ENCODE data around the gene CEACAM16. TPM values are rescaled to one million over a fixed set of nuclear protein-coding genes. Genes with fewer than 3 reads are reported as not detected.
A peak's percentile ranks its signal among the peaks of the same experiment; 100 is the strongest.

The CEACAM16 gene
- total and polyA plus RNA-seq, 9 donors, result 0.31 to 0.84 (median 0.58) TPM

GRCh38 chr19:44752123-44752815, 53.3 kb downstream of the CEACAM16 start:
- WGBS (ENCODE audit: insufficient coverage), result 85% methylated on average over 3 of the region's 8 CpGs
- no peaks in the 10 kb centered on the region for H3K27me3 ChIP-seq (ENCODE audit: control insufficient read depth, insufficient read depth, low read length)
- DNase-seq, result no peak
- no peaks in the 10 kb centered on the region for H3K9me3 ChIP-seq (replicated peaks; ENCODE audit: control insufficient read depth, low read depth, low read length)
- no peak overlapping the region for H3K4me3 ChIP-seq (ENCODE audit: low read length)
- H3K36me3 ChIP-seq (ENCODE audit: control insufficient read depth, insufficient read depth, low read length), result peaks cover 30% of the 10 kb centered on the region
- H3K27ac ChIP-seq (ENCODE audit: low read length), result peak overlapping the region; percentile 94
- H3K4me1 ChIP-seq (ENCODE audit: control insufficient read depth, insufficient read depth, low read length), result peaks cover 78% of the 10 kb centered on the region

DNA sequence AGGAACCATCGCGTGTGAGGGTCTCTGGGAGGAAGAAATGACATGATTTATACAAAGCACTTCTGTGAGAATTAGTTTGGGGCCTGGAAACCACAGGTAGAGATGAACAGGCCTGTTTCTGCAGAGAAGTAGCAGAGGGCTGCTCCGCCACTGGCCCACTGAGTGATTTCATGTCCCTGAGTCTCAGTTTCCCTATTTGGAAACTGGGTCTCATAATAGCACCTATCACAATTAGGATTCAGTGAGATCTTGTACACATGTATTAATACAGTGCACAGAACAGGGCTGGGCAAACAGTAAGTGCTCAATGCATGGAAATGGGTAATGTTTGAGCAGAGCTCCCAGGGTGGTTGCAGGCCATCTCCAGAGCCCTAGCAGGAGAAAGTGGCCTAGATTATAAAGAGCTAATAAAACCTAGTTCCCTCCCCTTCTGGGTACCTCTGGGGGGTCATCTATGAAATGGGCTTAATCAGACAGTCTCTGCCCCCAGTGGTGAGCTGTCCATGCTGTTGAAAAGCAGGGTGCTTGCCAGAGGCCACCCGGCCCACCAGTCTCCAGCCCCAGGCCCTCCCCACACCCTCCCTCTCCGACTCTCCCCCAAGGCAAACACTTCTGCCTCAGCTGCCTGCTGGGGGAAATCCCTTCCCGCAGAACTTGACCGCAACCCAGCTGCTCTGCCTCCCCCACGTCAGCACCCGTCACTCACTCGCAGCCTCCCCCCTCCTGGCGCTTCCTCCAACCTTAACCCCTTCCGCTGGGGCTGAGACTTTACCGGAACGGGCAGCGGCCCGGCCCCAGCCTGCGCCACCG, 54.1 kb downstream of the CEACAM16 start:
- Histone ChIP-seq H3K9me3 (replicated peaks; ENCODE audit: control insufficient read depth, low read depth, low read length) (no peaks in the 10 kb centered on the region), H3K27ac (ENCODE audit: low read length) (peak overlapping the region; percentile 94), H3K27me3 (ENCODE audit: control insufficient read depth, insufficient read depth, low read length) (no peaks in the 10 kb centered on the region), H3K4me1 (ENCODE audit: control insufficient read depth, insufficient read depth, low read length) (peaks cover 77% of the 10 kb centered on the region), H3K4me3 (ENCODE audit: low read length) (peak overlapping the region; percentile 36), H3K36me3 (ENCODE audit: control insufficient read depth, insufficient read depth, low read length) (peaks cover 36% of the 10 kb centered on the region)
- 36% methylated on average over 3 of the region's 18 CpGs for WGBS (ENCODE audit: insufficient coverage)
- peak; percentile 94 for DNase-seq

- no peak for DNase-seq
- peak overlapping the region; percentile 36 for H3K4me3 ChIP-seq (ENCODE audit: low read length)
- H3K9me3 ChIP-seq (replicated peaks; ENCODE audit: control insufficient read depth, low read depth, low read length), result no peaks in the 10 kb centered on the region
- 0% methylated on average over 1 of the region's 11 CpGs for WGBS (ENCODE audit: insufficient coverage)
- no peaks in the 10 kb centered on the region for H3K27me3 ChIP-seq (ENCODE audit: control insufficient read depth, insufficient read depth, low read length)
- H3K36me3 ChIP-seq (ENCODE audit: control insufficient read depth, insufficient read depth, low read length), result peaks cover 36% of the 10 kb centered on the region
- H3K4me1 ChIP-seq (ENCODE audit: control insufficient read depth, insufficient read depth, low read length), result peaks cover 80% of the 10 kb centered on the region
- H3K27ac ChIP-seq (ENCODE audit: low read length), result peak overlapping the region; percentile 94
These were observed 54.6 kb downstream of the CEACAM16 start for GRCh38 chr19:44753626-44753931.

DNA sequence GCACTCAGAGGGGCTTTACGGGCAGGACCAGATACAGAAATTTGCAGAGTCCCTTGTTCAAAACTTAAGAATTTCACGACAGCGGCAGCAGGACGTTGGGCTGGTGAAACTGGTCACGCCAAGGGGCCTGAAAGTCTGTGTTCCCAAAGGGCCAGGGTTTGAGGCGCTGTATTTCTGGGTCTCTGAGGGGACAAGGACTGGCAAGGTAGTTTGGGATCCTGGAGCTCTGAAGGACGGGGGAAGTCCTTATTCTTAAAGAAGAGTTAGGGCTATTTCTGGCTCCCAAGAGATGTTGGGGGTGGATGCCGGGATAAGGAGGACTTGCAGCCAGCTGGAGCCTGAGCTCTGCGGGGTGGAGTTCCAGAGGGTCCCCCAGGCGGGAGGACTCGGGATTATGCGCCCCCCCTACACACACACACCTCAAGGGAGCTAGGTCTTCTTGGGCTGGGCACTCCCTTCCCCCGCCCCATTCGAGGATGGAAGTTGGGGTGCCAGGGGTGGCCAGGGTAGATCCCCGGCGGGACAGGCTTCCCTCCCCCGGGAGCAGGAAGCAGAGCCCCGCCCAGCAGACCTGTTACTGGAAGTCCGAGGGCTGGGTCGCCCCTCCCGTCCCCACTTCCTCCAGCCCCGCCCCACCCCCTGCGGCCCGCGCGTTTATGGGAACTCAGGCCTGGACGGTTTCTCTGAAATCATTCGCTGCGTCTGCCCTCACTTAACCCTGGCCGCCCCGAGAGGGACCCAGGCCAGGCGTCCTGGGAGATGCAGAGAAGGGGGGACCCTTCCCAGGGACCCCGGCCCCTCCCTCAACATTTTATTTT, 55.2 kb downstream of the CEACAM16 start:
- peaks cover 36% of the 10 kb centered on the region for H3K36me3 ChIP-seq (ENCODE audit: control insufficient read depth, insufficient read depth, low read length)

GRCh38 chr19:44754750-44755080, 55.8 kb downstream of the CEACAM16 start:
- peaks cover 41% of the 10 kb centered on the region for H3K36me3 ChIP-seq (ENCODE audit: control insufficient read depth, insufficient read depth, low read length)
- WGBS (ENCODE audit: insufficient coverage), result 41% methylated on average over 4 of the region's 11 CpGs
- DNase-seq, result no peak
- H3K4me3 ChIP-seq (ENCODE audit: low read length), result peak overlapping the region; percentile 36
- no peaks in the 10 kb centered on the region for H3K27me3 ChIP-seq (ENCODE audit: control insufficient read depth, insufficient read depth, low read length)
- peaks cover 73% of the 10 kb centered on the region for H3K4me1 ChIP-seq (ENCODE audit: control insufficient read depth, insufficient read depth, low read length)
- H3K27ac ChIP-seq (ENCODE audit: low read length), result peak overlapping the region; percentile 94
- no peaks in the 10 kb centered on the region for H3K9me3 ChIP-seq (replicated peaks; ENCODE audit: control insufficient read depth, low read depth, low read length)

More for the DNA sequence above, 55.2 kb downstream of the CEACAM16 start:
- peak overlapping the region; percentile 36 for H3K4me3 ChIP-seq (ENCODE audit: low read length)
- peak; percentile 88 for DNase-seq
- 3% methylated on average over 13 of the region's 33 CpGs for WGBS (ENCODE audit: insufficient coverage)
- no peaks in the 10 kb centered on the region for H3K27me3 ChIP-seq (ENCODE audit: control insufficient read depth, insufficient read depth, low read length)
- H3K4me1 ChIP-seq (ENCODE audit: control insufficient read depth, insufficient read depth, low read length), result peaks cover 79% of the 10 kb centered on the region
- H3K27ac ChIP-seq (ENCODE audit: low read length), result peak overlapping the region; percentile 94
- no peaks in the 10 kb centered on the region for H3K9me3 ChIP-seq (replicated peaks; ENCODE audit: control insufficient read depth, low read depth, low read length)

- Histone ChIP-seq H3K27me3 (ENCODE audit: control insufficient read depth, insufficient read depth, low read length) (no peaks in the 10 kb centered on the region), H3K36me3 (ENCODE audit: control insufficient read depth, insufficient read depth, low read length) (peaks cover 45% of the 10 kb centered on the region), H3K4me3 (ENCODE audit: low read length) (no peak overlapping the region), H3K4me1 (ENCODE audit: control insufficient read depth, insufficient read depth, low read length) (peaks cover 69% of the 10 kb centered on the region), H3K9me3 (replicated peaks; ENCODE audit: control insufficient read depth, low read depth, low read length) (no peaks in the 10 kb centered on the region), H3K27ac (ENCODE audit: low read length) (peak overlapping the region; percentile 94)
- DNase-seq, result peak; percentile 28
- 49% methylated on average over 3 of the region's 4 CpGs for WGBS (ENCODE audit: insufficient coverage)
These were observed 56.3 kb downstream of the CEACAM16 start for GRCh38 chr19:44755219-44755618.

DNA sequence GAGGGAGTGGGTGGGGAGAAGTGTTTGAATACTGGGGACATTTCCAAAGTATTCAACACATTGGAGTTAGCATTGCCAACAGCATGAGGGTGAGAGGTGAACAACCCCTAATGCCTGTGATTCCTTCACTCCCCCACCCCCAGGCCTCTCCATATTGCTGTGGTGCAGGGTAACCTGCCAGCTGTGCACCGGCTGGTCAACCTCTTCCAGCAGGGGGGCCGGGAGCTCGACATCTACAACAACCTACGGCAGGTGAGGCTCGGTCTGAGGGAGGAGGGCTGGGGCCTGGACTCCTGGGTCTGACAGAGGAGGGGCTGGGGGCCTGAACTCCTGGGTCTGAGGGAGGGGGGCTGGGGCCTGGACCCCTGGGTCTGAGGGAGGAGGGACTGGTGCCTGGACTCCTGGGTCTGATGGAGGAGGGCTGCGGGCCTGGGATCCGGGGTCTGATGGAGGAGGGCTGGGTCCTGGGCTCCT, 57.2 kb downstream of the CEACAM16 start:
- 80% methylated on average over 1 of the region's 7 CpGs for WGBS (ENCODE audit: insufficient coverage)
- peaks cover 62% of the 10 kb centered on the region for H3K4me1 ChIP-seq (ENCODE audit: control insufficient read depth, insufficient read depth, low read length)

GRCh38 chr19:44757057-44757734, 58.2 kb downstream of the CEACAM16 start:
- no peaks in the 10 kb centered on the region for H3K9me3 ChIP-seq (replicated peaks; ENCODE audit: control insufficient read depth, low read depth, low read length)
- 22% methylated on average over 49 of the region's 53 CpGs for WGBS (ENCODE audit: insufficient coverage)

More for the DNA sequence above, 57.2 kb downstream of the CEACAM16 start:
- Histone ChIP-seq H3K27me3 (ENCODE audit: control insufficient read depth, insufficient read depth, low read length) (no peaks in the 10 kb centered on the region), H3K36me3 (ENCODE audit: control insufficient read depth, insufficient read depth, low read length) (peaks cover 42% of the 10 kb centered on the region), H3K4me3 (ENCODE audit: low read length) (no peak overlapping the region), H3K9me3 (replicated peaks; ENCODE audit: control insufficient read depth, low read depth, low read length) (no peaks in the 10 kb centered on the region), H3K27ac (ENCODE audit: low read length) (no peak overlapping the region)
- DNase-seq, result no peak

GRCh38 chr19:44757735-44758505, 59.0 kb downstream of the CEACAM16 start:
- DNase-seq, result peak; percentile 90
- 8% methylated on average over 68 of the region's 68 CpGs for WGBS (ENCODE audit: insufficient coverage)
- Histone ChIP-seq H3K36me3 (ENCODE audit: control insufficient read depth, insufficient read depth, low read length) (peaks cover 31% of the 10 kb centered on the region), H3K27me3 (ENCODE audit: control insufficient read depth, insufficient read depth, low read length) (no peaks in the 10 kb centered on the region), H3K4me1 (ENCODE audit: control insufficient read depth, insufficient read depth, low read length) (peaks cover 56% of the 10 kb centered on the region), H3K4me3 (ENCODE audit: low read length) (peak overlapping the region; percentile 57), H3K27ac (ENCODE audit: low read length) (peak overlapping the region; percentile 88), H3K9me3 (replicated peaks; ENCODE audit: control insufficient read depth, low read depth, low read length) (no peaks in the 10 kb centered on the region)

More at GRCh38 chr19:44757057-44757734, 58.2 kb downstream of the CEACAM16 start:
- Histone ChIP-seq H3K27me3 (ENCODE audit: control insufficient read depth, insufficient read depth, low read length) (no peaks in the 10 kb centered on the region), H3K27ac (ENCODE audit: low read length) (peak overlapping the region; percentile 88), H3K4me3 (ENCODE audit: low read length) (peak overlapping the region; percentile 57), H3K4me1 (ENCODE audit: control insufficient read depth, insufficient read depth, low read length) (peaks cover 61% of the 10 kb centered on the region), H3K36me3 (ENCODE audit: control insufficient read depth, insufficient read depth, low read length) (peaks cover 36% of the 10 kb centered on the region)
- peak; percentile 83 for DNase-seq

All from muscle of leg (tissue), 11 donors.